BLaER1 treated with 17β-estradiol and CSF1 and Interleukin-3, amounts not matched to agents 10 nM and 100 nM (cell line): ENCODE results near the gene SCUBE3.
A peak's percentile ranks its signal among the peaks of the same experiment; 100 is the strongest.

Source experiments
- H3K27ac ChIP-seq, 11 experiments: shearing (Covaris generic); formaldehyde crosslinking; 2 replicates each; pipeline ENCODE4 v1.8.1; 2022
- H3K27me3 ChIP-seq, 11 experiments: shearing (Covaris generic); formaldehyde crosslinking; 2 replicates each; pipeline ENCODE4 v1.8.1; 2022
- H3K36me3 ChIP-seq, 11 experiments: shearing (Covaris generic); formaldehyde crosslinking; 2 replicates each; pipeline ENCODE4 v1.8.1; 2022
- H3K4me1 ChIP-seq, 10 experiments: shearing (Covaris generic); formaldehyde crosslinking; 2 replicates each; pipeline ENCODE4 v1.8.1; 2022
- H3K4me2 ChIP-seq, 11 experiments: shearing (Covaris generic); formaldehyde crosslinking; 2 replicates each; pipeline ENCODE4 v1.8.1; 2022
- H3K4me3 ChIP-seq, 10 experiments: shearing (Covaris generic); formaldehyde crosslinking; 2 replicates each; pipeline ENCODE4 v1.8.1; 2022
- H3K9ac ChIP-seq, 11 experiments: shearing (Covaris generic); formaldehyde crosslinking; 2 replicates each; pipeline ENCODE4 v1.8.1; 2022
- H3K9me3 ChIP-seq, 11 experiments: shearing (Covaris generic); formaldehyde crosslinking; replicated peaks in 1 of 11; 2 replicates each; pipeline ENCODE4 v1.8.1; 2022
- H4K20me1 ChIP-seq, 11 experiments: shearing (Covaris generic); formaldehyde crosslinking; 2 replicates each; pipeline ENCODE4 v1.8.1; 2022
- Cebpa-rat ChIP-seq, 11 experiments: shearing (Covaris generic); IDR thresholded peaks; 2 replicates each; pipeline ENCODE4 v1.8.1; 2022

SCUBE3 gene

DNA sequence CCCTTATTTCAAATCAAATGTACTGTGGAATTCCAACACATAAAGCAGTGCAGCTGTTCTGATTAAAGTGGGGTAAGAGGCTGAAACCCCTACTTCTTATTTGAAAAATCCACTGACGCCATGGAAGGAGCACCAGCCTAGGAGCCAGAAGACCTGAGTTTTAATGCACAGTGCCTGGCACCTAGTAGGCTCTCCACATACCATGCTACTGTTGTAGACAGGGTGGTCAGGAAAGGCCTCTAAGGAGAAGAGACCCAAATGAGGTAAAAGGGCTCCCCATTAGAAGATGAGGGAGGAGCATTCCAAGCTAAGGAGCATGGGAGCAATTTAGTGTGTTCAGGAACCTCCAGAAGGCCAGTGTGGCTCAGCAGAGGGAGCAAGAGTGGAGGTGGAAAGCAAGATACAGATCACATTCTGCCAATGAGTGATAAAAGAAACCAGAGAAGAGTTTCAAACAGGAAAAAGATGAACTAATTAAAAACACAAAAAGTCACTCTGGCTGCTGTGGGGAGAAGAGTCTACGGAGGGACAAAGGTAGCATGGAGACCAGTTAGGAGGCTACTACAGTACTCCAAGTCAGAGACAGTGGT is 34.0 kb downstream of the SCUBE3 start:
- Histone ChIP-seq H3K9me3 (no peaks in the 10 kb centered on the region), H3K4me2 (peak overlapping the region; percentile 35 to 72 (median 58)), H3K36me3 (peaks cover 11 to 51% (median 32%) of the 10 kb centered on the region in 11 experiments), H3K4me3 (no peak overlapping the region), H4K20me1 (peaks cover 0 to 40% (median 3%) of the 10 kb centered on the region in 11 experiments; a peak in 10 of 22 replicates), H3K27me3 (no peaks in the 10 kb centered on the region), H3K4me1 (peaks cover 26 to 44% (median 36%) of the 10 kb centered on the region in 10 experiments), H3K27ac (peak overlapping the region in 5 of 11 experiments; percentile 0 to 68 (median 39); a peak in 7 of 22 replicates), H3K9ac (no peak overlapping the region; a peak in 1 of 22 replicates)
- no peak for TF ChIP-seq Cebpa-rat (IDR thresholded peaks at IDR 0.05)

DNA sequence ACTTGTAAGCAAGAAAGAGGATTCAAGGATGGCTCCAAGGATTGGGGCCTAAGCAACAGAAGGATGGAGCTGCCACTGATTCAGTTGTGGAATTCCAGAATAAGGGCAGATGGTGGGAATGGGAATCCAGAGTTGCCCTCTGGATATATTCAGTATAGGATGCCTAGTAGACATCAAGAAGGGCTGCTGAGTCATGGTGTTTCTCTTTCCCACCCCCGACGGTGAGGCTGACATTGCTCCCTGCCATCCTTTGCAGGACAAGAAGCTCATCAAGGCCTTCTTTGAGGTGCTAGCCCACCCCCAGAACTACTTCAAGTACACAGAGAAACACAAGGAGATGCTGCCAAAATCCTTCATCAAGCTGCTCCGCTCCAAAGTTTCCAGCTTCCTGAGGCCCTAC is 34.5 kb downstream of the SCUBE3 start:
- Histone ChIP-seq H3K36me3 (peaks cover 11 to 51% (median 32%) of the 10 kb centered on the region in 11 experiments), H4K20me1 (peaks cover 0 to 40% (median 3%) of the 10 kb centered on the region in 11 experiments; a peak in 11 of 22 replicates), H3K4me2 (peak overlapping the region; percentile 35 to 72 (median 58)), H3K4me1 (peaks cover 26 to 44% (median 36%) of the 10 kb centered on the region in 10 experiments), H3K9me3 (no peaks in the 10 kb centered on the region), H3K4me3 (no peak overlapping the region), H3K9ac (no peak overlapping the region), H3K27ac (peak overlapping the region in 6 of 11 experiments; percentile 0 to 68 (median 28); a peak in 8 of 22 replicates), H3K27me3 (no peaks in the 10 kb centered on the region)
- TF ChIP-seq Cebpa-rat (IDR thresholded peaks at IDR 0.05), result no peak

DNA sequence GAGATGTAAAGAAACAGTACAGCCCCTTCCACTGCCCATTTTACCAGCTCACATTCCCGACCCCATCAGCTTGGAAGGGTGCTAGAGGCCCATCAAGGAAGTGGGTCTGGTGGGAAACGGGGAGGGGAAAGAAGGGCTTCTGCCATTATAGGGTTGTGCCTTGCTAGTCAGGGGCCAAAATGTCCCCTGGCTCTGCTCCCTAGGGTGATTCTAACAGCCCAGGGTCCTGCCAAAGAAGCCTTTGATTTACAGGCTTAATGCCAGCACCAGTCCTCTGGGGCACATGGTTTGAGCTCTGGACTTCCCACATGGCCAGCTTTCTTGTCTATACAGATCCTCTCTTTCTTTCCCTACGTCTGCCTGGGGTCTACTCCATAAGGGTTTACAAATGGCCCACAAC is 35.2 kb downstream of the SCUBE3 start:
- H3K27me3 ChIP-seq, result no peaks in the 10 kb centered on the region
- H4K20me1 ChIP-seq, result peaks cover 0 to 40% (median 3%) of the 10 kb centered on the region in 11 experiments; a peak in 11 of 22 replicates
- no peak overlapping the region for H3K9ac ChIP-seq
- no peak for TF ChIP-seq Cebpa-rat (IDR thresholded peaks at IDR 0.05)
- peak overlapping the region; percentile 35 to 72 (median 58) for H3K4me2 ChIP-seq
- H3K4me3 ChIP-seq, result no peak overlapping the region
- H3K4me1 ChIP-seq, result peaks cover 26 to 44% (median 34%) of the 10 kb centered on the region in 10 experiments
- H3K9me3 ChIP-seq, result no peaks in the 10 kb centered on the region
- H3K36me3 ChIP-seq, result peaks cover 11 to 52% (median 28%) of the 10 kb centered on the region in 11 experiments
- H3K27ac ChIP-seq, result peak overlapping the region in 5 of 11 experiments; percentile 0 to 68 (median 41); a peak in 8 of 22 replicates

DNA sequence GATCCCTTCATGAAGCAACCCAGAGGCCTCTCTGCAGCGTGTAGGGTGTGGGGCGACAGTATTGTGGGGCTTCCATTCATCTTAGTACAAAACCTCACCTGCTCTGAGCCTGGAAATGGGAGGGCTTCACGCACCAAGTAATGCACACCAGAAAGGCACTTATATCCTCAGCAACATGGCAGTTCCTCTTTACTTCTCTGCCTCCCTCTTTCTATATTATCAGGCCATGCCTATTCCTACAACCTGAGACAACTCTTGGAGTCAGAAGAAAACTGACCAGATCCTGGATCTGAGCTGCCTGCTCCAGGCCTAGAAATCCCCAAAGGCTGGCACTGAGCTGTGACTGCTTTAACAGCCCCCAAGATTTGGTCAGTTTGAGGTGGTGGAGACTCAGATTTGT is 38.2 kb downstream of the SCUBE3 start:
- no peak overlapping the region for H3K4me3 ChIP-seq
- no peak for TF ChIP-seq Cebpa-rat (IDR thresholded peaks at IDR 0.05)
- H3K9me3 ChIP-seq, result no peaks in the 10 kb centered on the region
- no peak overlapping the region for H3K9ac ChIP-seq
- no peaks in the 10 kb centered on the region for H3K27me3 ChIP-seq
- peaks cover 0 to 23% (median 4%) of the 10 kb centered on the region in 11 experiments; a peak in 7 of 22 replicates for H3K36me3 ChIP-seq
- H3K4me2 ChIP-seq, result no peak overlapping the region
- H4K20me1 ChIP-seq, result peaks cover 0 to 26% (median 0%) of the 10 kb centered on the region in 11 experiments; a peak in 8 of 22 replicates
- H3K4me1 ChIP-seq, result peaks cover 28 to 37% (median 30%) of the 10 kb centered on the region in 10 experiments
- H3K27ac ChIP-seq, result no peak overlapping the region

DNA sequence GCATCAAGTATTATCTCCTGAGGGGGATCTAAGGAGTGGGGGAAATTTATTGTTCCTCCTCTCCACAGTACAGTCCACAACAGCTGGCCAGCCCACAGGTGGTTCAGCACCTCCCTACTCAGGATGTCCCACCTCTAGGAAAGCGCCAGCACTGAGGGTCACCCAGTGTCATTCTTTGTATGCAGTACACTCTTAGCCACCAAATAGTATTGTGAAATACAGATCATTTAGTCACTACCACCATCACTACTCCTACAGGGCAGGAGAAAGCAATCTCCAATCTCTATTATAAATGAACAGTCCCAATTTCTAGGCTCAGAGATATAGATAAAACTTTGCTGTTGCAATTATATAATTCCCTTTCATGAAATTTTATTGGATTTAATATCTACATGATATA is 39.5 kb downstream of the SCUBE3 start:
- H3K27me3 ChIP-seq, result no peaks in the 10 kb centered on the region
- H4K20me1 ChIP-seq, result peaks cover 0 to 17% (median 0%) of the 10 kb centered on the region in 11 experiments; a peak in 8 of 22 replicates
- 0 out of 22 replicates have a peak, but pooled peaks of 1 of the 11 experiments have one; percentile 19 for TF ChIP-seq Cebpa-rat (IDR thresholded peaks at IDR 0.05)
- H3K4me1 ChIP-seq, result peaks cover 31 to 43% (median 36%) of the 10 kb centered on the region in 10 experiments
- no peak overlapping the region for H3K4me2 ChIP-seq
- no peak overlapping the region for H3K27ac ChIP-seq
- H3K9me3 ChIP-seq, result no peaks in the 10 kb centered on the region
- no peak overlapping the region for H3K4me3 ChIP-seq
- H3K9ac ChIP-seq, result no peak overlapping the region
- peaks cover 0 to 23% (median 4%) of the 10 kb centered on the region in 11 experiments; a peak in 6 of 22 replicates for H3K36me3 ChIP-seq

DNA sequence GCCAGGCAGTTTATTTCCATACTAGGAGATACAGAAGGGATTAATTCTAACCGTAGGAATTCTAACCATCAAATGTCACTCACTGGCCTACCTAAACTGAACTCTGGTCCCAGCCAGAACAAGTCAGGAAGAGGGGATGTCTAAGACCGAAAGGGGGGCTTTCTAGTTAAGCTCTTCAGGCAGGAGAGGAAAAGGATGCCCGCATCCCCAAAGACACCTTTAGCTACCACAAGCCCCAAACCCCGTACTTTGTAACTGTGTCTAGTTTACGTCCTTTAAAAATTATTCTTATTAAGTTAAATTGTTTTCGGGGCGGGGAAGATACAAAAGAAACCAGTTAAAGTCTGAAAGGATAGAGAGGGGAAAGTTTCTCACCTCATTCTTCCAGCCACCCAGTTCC is 44.6 kb downstream of the SCUBE3 start:
- H3K36me3 ChIP-seq, result 0 out of 22 replicates have a peak, but pooled peaks cover 0 to 6% (median 0%) of the 10 kb centered on the region in 11 experiments
- peak overlapping the region; percentile 94 to 99 (median 95); a peak in 21 of 22 replicates for H3K27ac ChIP-seq
- peak overlapping the region; percentile 83 to 97 (median 93) for H3K4me2 ChIP-seq
- TF ChIP-seq Cebpa-rat (IDR thresholded peaks at IDR 0.05), result no peak
- H3K27me3 ChIP-seq, result no peaks in the 10 kb centered on the region
- no peaks in the 10 kb centered on the region for H3K9me3 ChIP-seq
- peak overlapping the region; percentile 65 to 93 (median 80) for H3K4me3 ChIP-seq
- H4K20me1 ChIP-seq, result peaks cover 0 to 6% (median 0%) of the 10 kb centered on the region in 11 experiments; a peak in 3 of 22 replicates
- H3K4me1 ChIP-seq, result peaks cover 24 to 37% (median 32%) of the 10 kb centered on the region in 10 experiments
- peak overlapping the region; percentile 92 to 98 (median 97) for H3K9ac ChIP-seq

DNA sequence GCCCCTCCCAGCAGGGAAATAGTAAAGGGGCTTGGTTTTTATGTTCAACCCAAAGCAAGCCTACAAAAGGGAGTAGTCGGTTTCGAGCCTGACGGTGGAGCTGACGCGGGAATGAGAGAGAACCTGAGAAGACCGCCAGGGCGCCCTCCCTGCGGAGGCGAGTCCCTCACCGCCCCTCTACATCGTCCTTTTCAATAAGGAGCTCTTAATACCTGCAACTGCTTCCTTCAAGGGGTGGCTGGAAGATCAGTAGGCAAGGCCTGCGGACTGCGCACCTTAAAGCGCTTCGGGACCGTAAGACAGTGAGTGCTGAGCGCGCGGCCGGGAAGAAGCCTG is 45.1 kb downstream of the SCUBE3 start:
- Histone ChIP-seq H3K9me3 (no peaks in the 10 kb centered on the region), H3K9ac (peak overlapping the region; percentile 92 to 98 (median 97)), H3K36me3 (0 out of 22 replicates have a peak, but pooled peaks cover 0 to 3% (median 0%) of the 10 kb centered on the region in 11 experiments), H3K4me1 (peaks cover 24 to 42% (median 36%) of the 10 kb centered on the region in 10 experiments), H3K27ac (peak overlapping the region; percentile 94 to 99 (median 95)), H4K20me1 (peaks cover 0 to 7% (median 0%) of the 10 kb centered on the region in 11 experiments; a peak in 2 of 22 replicates), H3K4me3 (peak overlapping the region; percentile 65 to 93 (median 80)), H3K4me2 (peak overlapping the region; percentile 83 to 97 (median 93)), H3K27me3 (no peaks in the 10 kb centered on the region)
- no peak for TF ChIP-seq Cebpa-rat (IDR thresholded peaks at IDR 0.05)

DNA sequence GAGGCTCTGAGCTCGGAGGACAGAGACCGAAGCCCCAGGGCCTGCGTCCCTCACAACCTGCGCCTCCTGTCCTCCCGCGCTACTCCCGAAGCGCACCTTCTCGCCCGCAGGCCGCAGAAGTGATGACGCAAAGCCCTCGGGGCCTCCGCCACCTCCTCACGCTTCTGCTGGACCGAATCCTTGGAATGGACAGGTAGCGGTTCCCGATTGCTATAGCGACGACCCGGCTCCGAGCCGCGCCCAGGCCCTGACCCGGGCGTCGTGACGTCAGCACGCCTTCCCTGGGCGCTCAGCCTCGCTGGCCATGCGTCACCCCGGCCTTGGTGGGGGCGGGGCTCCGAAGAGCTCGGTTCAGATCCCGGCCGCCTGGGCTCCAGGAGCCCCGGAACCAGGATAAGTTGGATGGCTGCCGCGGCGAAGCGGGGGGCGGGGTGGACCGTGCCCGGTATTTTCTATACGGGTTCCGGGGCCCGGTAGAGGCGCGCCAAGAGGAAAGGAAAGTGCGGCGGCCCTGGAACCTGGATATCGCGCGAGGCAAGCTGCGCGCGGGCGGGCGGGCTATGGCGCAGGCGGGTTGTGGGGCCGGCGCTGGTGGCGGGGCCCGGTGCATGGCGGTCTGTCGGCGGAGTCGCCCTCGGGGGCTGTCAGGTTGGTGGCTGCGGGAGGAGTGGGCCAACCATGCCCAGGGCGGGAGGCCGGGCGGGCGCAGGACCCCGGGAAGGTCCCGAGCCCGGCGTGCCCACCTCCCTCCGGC is 45.6 kb downstream of the SCUBE3 start, which contains the start of gene ZNF76:
ZNF76 (plus strand) TSS at position 542 of the 754 bp plus-strand sequence. CDS start 21,417 bp downstream, outside the sequence.
- Histone ChIP-seq H3K9ac (peak within 1 kb of the TSS; percentile 92 to 98 (median 97)), H4K20me1 (peaks cover 0 to 8% (median 0%) of the 10 kb centered on the region in 11 experiments; a peak in 3 of 22 replicates), H3K4me2 (peak within 1 kb of the TSS; percentile 85 to 98 (median 93)), H3K27me3 (no peaks in the 10 kb centered on the region), H3K4me3 (peak within 1 kb of the TSS; percentile 65 to 93 (median 80)), H3K9me3 (no peaks in the 10 kb centered on the region), H3K27ac (peak within 1 kb of the TSS; percentile 94 to 99 (median 95)), H3K36me3 (0 out of 22 replicates have a peak, but pooled peaks cover 0 to 3% (median 0%) of the 10 kb centered on the region in 11 experiments), H3K4me1 (peaks cover 29 to 47% (median 42%) of the 10 kb centered on the region in 10 experiments)
- no peak for TF ChIP-seq Cebpa-rat (IDR thresholded peaks at IDR 0.05)
